OCI-LY1 (cell line): ENCODE data around the gene TTYH1.

Experiments used
- EZH2 ChIP-seq: fragments of 200-600 bp; sonication (generic), shearing (Covaris generic); IDR thresholded peaks from 2 replicates; pipeline ENCODE4 v1.8.0; 2017; ENCODE audit warnings: borderline replicate concordance, mixed run types, mild to moderate bottlenecking, antibody characterized with exemption, low read length, moderate library complexity, mixed read lengths
- TF ChIP-seq, protein P1 (sequence below): fragments of 200-600 bp; sonication (generic), shearing (Covaris generic); IDR thresholded peaks from 2 replicates; pipeline ENCODE4 v1.5.1; 2017; ENCODE audit warnings: mild to moderate bottlenecking, antibody characterized with exemption, low read length, moderate library complexity, mixed read lengths

DNA sequence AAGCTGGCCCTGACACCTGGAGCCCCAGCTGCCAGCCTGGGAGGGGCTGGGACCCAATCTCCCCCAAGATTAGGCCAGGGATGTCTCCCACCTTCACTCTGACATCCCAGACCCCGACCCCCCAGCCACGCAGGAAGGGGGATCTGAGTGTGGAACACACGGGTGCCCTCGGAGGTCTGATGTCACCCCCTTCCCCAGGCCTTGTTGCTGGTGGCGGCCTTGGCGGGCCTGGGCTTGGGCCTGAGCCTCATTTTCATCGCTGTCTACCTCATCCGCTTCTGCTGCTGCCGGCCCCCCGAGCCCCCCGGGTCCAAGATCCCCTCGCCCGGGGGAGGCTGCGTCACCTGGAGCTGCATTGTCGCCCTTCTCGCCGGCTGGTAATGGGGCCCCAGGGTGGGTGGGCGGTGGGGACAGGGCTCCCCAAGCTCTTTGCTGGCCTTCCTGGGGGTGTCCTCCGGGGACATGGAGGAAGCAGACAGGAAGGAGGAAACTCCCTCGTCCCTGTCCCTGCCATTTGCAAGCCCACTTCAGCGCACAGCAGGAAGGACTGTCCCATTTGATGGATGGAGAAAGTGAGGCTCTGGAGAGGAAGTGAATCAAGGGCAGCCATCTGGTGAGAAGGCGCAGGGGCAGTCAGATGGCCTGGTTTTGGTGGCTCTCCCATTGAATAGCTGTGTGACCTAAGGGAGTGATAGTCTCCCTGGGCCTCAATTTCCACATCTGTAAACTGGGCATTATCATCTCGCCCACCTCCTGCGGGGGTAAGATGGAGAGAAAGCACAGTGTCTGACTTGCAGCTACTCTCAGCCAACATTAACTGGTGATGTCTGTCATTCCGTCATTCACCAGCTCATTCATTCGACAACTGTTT is 3.9 kb downstream of the TTYH1 start:
- TF ChIP-seq, protein P1, sequence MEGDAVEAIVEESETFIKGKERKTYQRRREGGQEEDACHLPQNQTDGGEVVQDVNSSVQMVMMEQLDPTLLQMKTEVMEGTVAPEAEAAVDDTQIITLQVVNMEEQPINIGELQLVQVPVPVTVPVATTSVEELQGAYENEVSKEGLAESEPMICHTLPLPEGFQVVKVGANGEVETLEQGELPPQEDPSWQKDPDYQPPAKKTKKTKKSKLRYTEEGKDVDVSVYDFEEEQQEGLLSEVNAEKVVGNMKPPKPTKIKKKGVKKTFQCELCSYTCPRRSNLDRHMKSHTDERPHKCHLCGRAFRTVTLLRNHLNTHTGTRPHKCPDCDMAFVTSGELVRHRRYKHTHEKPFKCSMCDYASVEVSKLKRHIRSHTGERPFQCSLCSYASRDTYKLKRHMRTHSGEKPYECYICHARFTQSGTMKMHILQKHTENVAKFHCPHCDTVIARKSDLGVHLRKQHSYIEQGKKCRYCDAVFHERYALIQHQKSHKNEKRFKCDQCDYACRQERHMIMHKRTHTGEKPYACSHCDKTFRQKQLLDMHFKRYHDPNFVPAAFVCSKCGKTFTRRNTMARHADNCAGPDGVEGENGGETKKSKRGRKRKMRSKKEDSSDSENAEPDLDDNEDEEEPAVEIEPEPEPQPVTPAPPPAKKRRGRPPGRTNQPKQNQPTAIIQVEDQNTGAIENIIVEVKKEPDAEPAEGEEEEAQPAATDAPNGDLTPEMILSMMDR = no peak
- TF ChIP-seq EZH2 = no peak
